Activated CD4-positive, alpha-beta T cell treated with anti-CD3 and anti-CD28 coated beads, Interleukin-2, amount 50 U/mL, for 48 hours (primary cell): ENCODE results near the gene FGFR2.
A peak's percentile ranks its signal among the peaks of the same experiment; 100 is the strongest.

ENCODE experiments used
- DNase-seq, 2 experiments: peaks; one replicate each; pipeline ENCODE4 v3.0.0-alpha.2; 2020

Gene FGFR2

DNA sequence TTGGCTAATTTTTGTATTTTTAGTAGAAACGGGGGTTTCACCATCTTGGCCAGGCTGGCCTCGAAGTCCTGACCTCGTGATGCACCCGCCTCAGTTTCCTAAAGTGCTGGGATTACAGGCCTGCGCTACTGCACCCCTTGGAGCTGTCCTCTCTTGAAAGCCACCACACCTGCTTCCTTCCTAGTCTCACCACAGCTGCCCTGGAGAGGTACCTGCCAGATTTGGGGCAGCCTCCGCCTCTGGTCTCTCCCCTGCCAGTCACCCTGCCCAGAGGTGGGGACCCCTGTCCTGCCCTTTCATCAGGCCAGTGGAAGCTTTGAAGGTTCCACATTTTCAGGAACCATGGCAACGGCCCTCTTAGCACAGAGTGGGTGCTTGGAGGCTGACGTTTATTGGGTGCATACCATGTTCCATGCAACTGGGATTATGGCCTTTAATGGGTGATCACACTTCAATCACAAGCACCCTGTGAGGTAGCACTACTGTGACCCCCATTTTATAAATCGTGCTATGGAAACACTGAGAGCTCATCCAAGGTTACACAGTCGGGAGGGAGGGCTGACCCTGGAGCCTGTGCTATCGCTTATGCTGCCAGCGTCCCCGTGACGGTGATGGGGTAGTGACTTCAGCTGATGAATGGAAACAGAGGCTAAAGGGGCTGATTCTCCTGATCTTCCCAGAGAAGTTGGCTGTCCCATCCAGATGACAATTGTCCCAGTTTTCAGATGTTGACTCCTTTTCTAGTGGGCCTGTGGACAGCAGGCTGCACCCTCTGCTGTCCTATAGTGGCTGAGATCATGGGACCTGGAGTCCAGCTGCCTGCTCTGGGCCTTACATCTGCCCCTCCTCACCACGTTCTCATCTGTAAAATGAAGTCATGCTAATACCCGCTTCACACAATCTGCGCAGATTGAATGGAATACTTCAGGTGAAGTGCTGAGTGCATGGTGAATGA, 11.5 kb upstream of the FGFR2 start:
- DNase-seq, result no peak

- DNase-seq, result peak; percentile 25 to 29
Observed at GRCh38 chr10:121608469-121609190, 10.4 kb upstream of the FGFR2 start.

DNA sequence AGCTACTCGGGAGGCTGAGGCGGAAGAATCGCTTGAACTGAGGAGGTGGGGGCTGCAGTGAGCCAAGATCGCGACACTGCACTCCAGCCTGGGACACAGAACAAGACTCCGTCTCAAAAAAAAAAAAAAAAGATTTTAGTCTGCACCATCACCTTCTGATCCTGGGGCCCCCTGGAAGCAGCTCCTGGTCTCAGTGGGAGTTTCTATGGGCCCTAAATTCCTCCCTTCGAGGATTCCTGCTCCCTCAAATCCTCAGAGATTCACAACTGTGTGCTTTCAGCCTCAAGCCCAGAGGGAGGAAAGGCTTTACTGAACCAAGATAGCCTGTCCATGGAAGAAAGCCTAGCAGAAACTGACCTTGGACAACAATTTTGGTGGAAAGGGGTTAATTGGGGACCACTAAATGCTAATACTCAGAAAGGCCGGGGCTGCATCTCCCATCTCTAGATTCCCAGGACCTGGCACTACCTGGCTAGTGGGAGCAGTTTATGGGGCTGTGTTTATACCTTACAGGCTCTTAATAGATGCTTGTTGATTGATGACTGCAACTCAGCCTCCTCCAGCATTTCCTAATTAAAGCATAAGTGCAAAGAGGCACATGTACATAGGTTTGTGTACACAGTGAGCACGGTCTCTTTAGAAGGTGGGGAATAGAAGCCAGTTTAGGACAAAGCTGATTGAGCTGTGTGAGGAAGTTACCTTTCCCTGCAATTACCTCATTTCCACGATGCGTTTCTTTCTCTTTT, 9.2 kb upstream of the FGFR2 start:
- DNase-seq, result no peak

GRCh38 chr10:121605708-121606107, 7.5 kb upstream of the FGFR2 start:
- no peak for DNase-seq

DNA sequence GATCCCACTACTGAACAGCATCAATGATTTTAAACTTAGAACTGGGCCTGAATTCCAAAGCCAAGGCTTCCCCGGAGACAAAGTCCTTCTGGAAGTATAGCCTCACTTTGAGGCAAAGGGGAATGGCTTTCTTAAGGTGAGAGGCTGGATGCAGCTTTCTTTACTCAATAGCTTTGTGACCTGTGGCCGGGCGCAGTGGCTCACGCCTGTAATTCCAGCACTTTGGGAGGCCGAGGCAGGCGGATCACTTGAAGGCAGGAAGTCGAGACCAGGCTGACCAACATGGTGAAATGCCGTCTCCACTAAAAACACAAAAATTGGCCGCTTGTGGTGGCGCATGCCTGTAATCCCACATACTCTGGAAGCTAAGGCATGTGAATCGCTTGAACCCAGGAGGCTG, 3.2 kb upstream of the FGFR2 start:
- DNase-seq, result no peak

DNA sequence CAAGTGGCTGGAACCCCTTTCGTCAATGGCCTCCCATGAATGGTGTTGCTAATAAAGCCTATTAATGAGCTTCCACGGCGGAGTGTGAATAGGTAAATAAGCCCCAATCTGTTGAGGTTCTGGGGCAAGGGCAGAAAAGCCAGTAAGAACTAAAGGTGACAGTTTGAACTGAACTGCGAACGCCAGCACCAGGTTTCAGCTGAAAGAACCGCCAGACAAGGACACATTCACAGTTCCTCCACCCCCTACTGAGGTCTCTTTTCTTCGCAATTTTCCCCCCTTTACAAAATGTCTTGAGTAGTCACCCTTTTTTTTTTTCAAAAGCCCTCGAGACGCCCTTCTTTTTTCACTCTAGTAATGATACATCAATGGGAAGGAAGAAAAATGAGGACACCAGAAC, 2.4 kb upstream of the FGFR2 start:
- DNase-seq, result no peak

GRCh38 chr10:121599947-121600346, 1.7 kb upstream of the FGFR2 start:
- DNase-seq, result no peak

DNA sequence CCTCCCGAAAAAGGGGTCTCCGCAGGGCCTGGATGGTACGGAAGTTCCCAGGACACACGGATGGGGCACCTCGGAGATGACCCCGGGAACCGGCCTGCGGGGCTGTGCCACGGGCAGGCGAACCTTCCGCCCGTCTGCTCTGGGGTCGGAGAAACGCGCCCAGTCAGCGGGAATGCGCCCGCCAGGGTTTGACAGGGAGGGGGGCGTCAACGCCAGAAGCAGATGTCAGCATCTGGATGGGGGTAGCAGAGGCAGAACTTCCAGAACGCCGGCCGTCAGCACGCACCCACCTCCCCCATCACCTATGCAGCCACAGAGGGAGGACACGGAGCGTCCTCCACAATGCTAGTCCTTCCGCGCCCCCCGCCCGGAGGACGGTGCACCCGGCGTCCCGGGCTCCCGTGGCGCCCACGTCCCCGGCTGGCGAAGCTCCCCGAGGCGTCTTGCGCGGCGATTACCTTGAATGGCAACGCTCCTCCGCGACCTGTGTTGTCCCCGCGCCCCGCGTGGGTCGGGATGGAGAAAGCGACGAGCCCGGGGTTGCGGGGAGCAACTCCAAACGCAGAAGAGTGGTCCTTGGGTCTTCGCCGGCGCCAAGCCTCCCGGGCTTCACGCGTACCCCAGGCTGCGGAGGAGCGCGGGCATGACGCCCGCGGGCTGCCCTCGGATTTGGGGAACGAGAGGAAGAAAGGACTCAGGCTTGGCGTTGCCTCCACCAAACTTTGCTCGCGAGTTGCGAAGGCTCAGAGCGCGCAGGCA, 561 bp downstream of the FGFR2 start:
- peak in 1 of 2 experiments; percentile 3 for DNase-seq

GRCh38 chr10:121596689-121597503, 1.3 kb downstream of the FGFR2 start:
- no peak for DNase-seq

DNA sequence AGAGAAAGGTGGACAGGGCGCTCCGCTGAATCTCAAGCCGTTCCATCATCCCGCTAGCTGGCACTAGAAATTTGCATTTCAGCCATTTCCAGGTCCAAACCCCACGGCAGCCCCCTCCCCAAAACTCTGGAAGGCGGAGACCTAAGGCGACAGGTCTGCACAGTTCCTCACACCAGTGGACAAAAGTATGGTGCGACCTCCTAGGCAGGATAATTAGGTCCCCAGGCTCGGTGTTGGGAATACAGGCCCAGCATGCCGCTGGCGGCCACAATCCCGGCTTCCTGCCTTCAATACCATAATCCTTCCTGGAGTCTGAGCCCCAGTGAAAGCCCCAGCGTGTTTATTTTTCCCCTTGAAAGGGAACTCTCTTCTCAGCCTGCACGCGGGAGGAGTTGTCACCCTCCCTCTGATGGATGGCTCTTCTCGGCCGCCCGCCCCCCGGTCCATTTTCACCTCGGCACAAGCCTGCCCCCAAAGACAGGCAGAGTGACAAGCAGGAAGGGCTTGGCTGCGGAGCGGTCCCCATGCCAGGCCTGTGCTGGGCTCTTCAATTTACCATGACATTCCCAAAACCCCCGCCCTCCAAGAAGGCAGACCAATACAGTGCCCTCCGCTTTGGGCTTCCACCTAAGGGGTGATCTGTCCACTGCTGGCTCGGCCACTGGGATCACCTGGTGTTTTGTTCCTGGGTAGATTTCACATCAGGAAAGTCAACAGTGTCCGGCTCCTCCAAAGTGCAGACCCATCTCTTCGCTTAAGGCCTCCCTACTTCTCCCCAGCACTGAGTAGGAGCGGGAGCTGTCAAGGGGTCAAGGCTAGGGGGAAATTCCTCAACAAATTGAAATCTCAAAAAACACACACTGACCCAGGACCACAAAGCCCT, 2.2 kb downstream of the FGFR2 start:
- no peak for DNase-seq

GRCh38 chr10:121595351-121595805, 2.9 kb downstream of the FGFR2 start:
- no peak for DNase-seq

- DNase-seq, result no peak
Observed at GRCh38 chr10:121594623-121595350, 3.5 kb downstream of the FGFR2 start.

DNA sequence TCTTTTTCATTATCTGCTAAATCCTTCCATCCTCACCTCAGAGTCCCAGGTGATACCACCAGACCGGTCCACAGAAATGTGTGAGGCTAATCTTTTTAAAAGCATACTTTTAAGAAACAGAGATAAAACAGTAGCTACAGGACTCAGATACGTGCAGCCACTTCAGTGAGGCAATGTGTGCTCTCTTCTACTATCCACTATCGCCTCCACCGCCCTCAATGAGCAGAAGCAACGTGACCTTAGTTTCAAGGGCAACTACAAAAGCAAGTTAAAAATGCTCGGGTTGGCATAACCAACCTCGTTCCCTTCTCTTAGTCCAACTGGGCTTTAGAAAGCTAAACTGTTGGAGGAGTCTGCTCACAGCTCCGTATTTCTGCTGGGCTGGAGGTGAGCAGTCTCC, 4.2 kb downstream of the FGFR2 start:
- no peak for DNase-seq

DNA sequence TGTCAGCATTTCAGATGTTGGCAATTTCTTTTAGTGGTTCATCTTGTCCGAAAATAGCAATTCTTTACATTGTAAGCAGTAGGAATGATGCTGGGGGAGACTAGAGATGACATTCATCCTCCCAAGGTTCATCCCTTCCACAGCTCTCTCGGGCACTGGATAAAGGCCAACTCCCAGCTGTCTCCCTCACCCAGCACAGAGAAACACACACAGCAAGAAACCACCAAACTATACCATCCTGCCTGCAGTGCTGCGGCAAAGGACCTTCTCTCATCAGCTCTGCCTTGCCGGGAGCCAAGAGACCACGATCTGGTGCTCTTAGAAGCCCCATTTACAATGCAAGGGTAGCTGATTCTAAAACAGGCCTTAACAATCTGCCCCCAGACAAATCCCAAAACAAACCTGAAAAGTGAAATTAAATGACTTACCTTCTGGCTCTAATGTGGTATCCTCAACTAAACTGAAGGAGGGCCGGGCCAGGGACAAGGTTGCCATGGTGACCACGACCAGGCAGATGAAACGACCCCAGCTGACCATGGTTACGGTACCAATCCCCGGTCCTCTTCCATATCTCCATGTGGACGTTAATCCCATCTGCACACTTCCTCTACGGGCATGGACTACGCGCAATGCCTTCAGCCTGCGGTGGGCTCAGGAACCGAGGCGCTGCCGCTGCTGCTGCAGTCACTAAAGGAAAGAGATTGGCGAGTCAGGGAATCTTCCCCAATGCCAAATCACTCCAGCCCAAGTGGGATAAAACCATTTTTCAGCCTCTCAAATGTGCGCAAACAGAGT, 4.8 kb downstream of the FGFR2 start:
- DNase-seq, result no peak

DNA sequence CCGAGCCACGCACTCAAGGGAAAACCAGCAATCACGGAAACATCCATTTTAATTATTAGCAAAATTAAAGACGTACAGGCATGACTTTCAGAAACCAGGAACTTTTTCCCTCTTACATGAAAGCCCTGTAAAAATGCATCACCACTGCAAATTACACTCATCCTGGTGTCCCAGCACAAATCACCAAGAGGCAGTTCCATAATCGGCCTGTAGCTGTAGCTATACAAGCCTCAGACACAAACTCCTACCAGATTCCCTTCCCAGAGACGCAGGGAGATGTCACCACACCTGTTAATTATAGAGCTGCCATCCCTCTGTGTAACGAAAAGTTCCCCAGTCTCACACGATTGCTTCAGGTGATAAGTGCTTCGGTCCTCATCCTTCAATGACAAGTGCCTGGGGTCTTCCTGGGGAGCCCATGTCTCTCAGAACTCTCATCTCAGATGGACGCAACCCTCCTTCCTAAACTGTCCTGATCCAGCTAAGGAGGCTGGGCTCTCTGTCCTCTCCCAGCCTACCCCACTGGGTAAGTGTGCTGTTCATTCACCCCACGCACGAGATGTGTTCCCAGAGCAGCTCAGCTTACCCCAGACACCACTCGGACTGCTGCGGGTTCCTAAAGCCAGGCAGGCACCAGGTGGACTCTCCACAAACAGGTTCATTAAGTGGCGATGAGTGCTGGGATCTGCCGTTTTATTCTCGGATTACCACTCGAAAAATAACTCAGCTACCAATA, 5.9 kb downstream of the FGFR2 start:
- no peak for DNase-seq

GRCh38 chr10:121591186-121591585, 7.1 kb downstream of the FGFR2 start:
- DNase-seq, result no peak

DNA sequence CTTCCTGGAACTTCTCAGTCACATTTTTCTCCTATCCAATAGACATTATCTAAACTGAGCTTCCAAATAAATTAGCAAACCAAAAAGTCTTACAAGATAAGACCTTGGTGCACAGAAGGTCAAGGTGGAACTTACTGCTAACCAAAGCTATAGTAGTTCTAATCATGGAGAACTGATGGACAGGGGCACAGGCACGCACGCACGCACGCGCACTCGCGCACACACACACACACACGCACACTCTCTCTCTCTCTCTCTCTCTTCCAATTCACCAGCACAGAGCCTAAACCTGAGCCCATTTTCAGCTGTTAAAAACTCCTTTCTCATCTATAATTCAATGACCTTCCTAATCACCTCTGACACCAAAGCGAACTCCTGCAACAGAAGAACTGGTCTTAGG, 7.5 kb downstream of the FGFR2 start:
- no peak for DNase-seq

- no peak for DNase-seq
Observed at GRCh38 chr10:121589553-121589952, 8.7 kb downstream of the FGFR2 start.
